ENCODE data around the gene MRPL48. TPM values are rescaled to one million over a fixed set of nuclear protein-coding genes. Genes with fewer than 3 reads are reported as not detected.

The MRPL48 gene
- total and polyA plus RNA-seq, 2 of the 8 experiments (the other 6 are each of a cell fraction or from before 2014, with no cell fraction given): 34.9 to 59.9 TPM

GRCh38 chr11:73812234-73812633, 24.6 kb downstream of the MRPL48 start:
- no peaks in the 10 kb centered on the region; a peak in 1 of 8 replicates for H3K36me3 ChIP-seq (ENCODE audit: control insufficient read depth in 2 of 4, insufficient read depth in 4 of 4, low read length in 3 of 4)
- no peak overlapping the region for H3K4me3 ChIP-seq (ENCODE audit: extremely low read depth in 1 of 4, insufficient read depth in 2 of 4, low read depth in 3 of 4, low read length in 4 of 4)
- H3K4ac ChIP-seq (replicated peaks; ENCODE audit: insufficient read length, low read depth, low read length): no peak overlapping the region
- H3K14ac ChIP-seq (ENCODE audit: insufficient read length): no peak overlapping the region
- WGBS, 2 experiments (ENCODE audit: extremely low coverage in 1 of 2, insufficient coverage in 1 of 2, insufficient read length in 1 of 2, insufficient replicate concordance in 2 of 2, low coverage in 1 of 2, low lambda C conversion rate in 2 of 2, missing lambda C conversion rate in 1 of 2): 86% methylated on average over 3 of the region's 3 CpGs; no CpG with 5 or more reads in 1 of the 2 experiments
- H3K4me2 ChIP-seq (ENCODE audit: insufficient read depth in 1 of 2, low read depth in 2 of 2, low read length in 2 of 2): no peak overlapping the region
- H2BK5ac ChIP-seq (ENCODE audit: low read depth, low read length): no peak overlapping the region
- H3K27ac ChIP-seq (ENCODE audit: low read depth, low read length): no peak overlapping the region
- POLR2A ChIA-PET (ENCODE audit: partially characterized antibody): no interaction called here
- no peaks in the 10 kb centered on the region for H3K27me3 ChIP-seq (replicated peaks in 1 of 4; ENCODE audit: control insufficient read depth in 3 of 4, extremely low read depth in 1 of 4, insufficient read depth in 3 of 4, low read length in 3 of 4)
- no peak overlapping the region for H4K8ac ChIP-seq (ENCODE audit: extremely low read depth, insufficient read depth, low read length)
- CTCF ChIA-PET (ENCODE audit: partially characterized antibody): no interaction called here
- TF ChIP-seq ASH2L (IDR thresholded peaks at IDR 0.05; ENCODE audit: low read length) (no peak), MAFK (IDR thresholded peaks at IDR 0.05; ENCODE audit: low read depth, low read length) (no peak), EGR1 (IDR thresholded peaks at IDR 0.05; ENCODE audit: borderline replicate concordance, low read depth, low read length) (no peak), ATF3 (IDR thresholded peaks at IDR 0.05; ENCODE audit: insufficient read depth, low read depth, low read length) (no peak), KDM1A (IDR thresholded peaks at IDR 0.05; ENCODE audit: borderline replicate concordance, low read length) (no peak)
- H3K9ac ChIP-seq (replicated peaks in 1 of 4; ENCODE audit: extremely low read depth in 1 of 4, low read depth in 3 of 4, low read length in 3 of 4): no peak overlapping the region
- no peak overlapping the region for H2BK15ac ChIP-seq (ENCODE audit: low read length)
- H3K23ac ChIP-seq (ENCODE audit: insufficient read length): no peak overlapping the region
- no peak overlapping the region for H2BK120ac ChIP-seq (replicated peaks; ENCODE audit: low read depth, low read length)
- H3K79me1 ChIP-seq (ENCODE audit: low read depth, low read length): peaks cover 2% of the 10 kb centered on the region; the same call in 1 of the 2 replicates
- H3K56ac ChIP-seq (replicated peaks; ENCODE audit: insufficient read length, low read depth, low read length): no peak overlapping the region
- H2AK5ac ChIP-seq (ENCODE audit: low read depth, low read length): no peak overlapping the region; the same call in 1 of the 2 replicates
- no peak overlapping the region for H4K5ac ChIP-seq (ENCODE audit: insufficient read length, low read depth, low read length)
- H2BK20ac ChIP-seq (ENCODE audit: low read length): no peak overlapping the region
- H3K4me1 ChIP-seq (replicated peaks in 1 of 4; ENCODE audit: control insufficient read depth in 3 of 4, insufficient read depth in 4 of 4, low read length in 3 of 4): no peaks in the 10 kb centered on the region
- no peaks in the 10 kb centered on the region for H3K9me3 ChIP-seq (ENCODE audit: insufficient read depth in 2 of 2, low read depth in 1 of 2, low read length in 1 of 2)
- DNase-seq (ENCODE audit: low read depth in 1 of 2, low spot score in 2 of 2) (no peak), FAIRE-seq (no peak)
- H4K20me1 ChIP-seq (replicated peaks in 1 of 2; ENCODE audit: control insufficient read depth in 1 of 2, insufficient read depth in 2 of 2, low read length in 2 of 2): no peaks in the 10 kb centered on the region
- no peak overlapping the region for H4K91ac ChIP-seq (replicated peaks; ENCODE audit: insufficient read length, low read length)
- no peak overlapping the region for H2AFZ ChIP-seq (ENCODE audit: low read length)
- H3K18ac ChIP-seq (ENCODE audit: extremely low read depth, low read length): no peak overlapping the region
- H3K79me2 ChIP-seq (ENCODE audit: control insufficient read depth in 1 of 2, insufficient read depth in 2 of 2, low read length in 2 of 2): no peaks in the 10 kb centered on the region
- no peaks in the 10 kb centered on the region for H3K23me2 ChIP-seq (ENCODE audit: low read depth, low read length)
- H2BK12ac ChIP-seq (ENCODE audit: low read depth, low read length): no peak overlapping the region
